Measurements from ENCODE around the gene GMPS. TPM values are rescaled to one million over a fixed set of nuclear protein-coding genes. Genes with fewer than 3 reads are reported as not detected.
"Not testable (repeated sequence)": the region's sequence is repeated elsewhere in the genome, so short reads cannot be mapped to it uniquely, and the experiment has no call there.

Gene GMPS
- total RNA-seq, 2 donors from 2014 or later, result 126 to 147 TPM

GRCh38 chr3:155961044-155961443 lies 90.6 kb downstream of the GMPS start:
- not testable (repeated sequence) for H3K4me3 Mint-ChIP-seq; H3K4me1 Mint-ChIP-seq (ENCODE audit: low read depth); ATAC-seq (replicated peaks in 1 of 2); H3K27me3 Mint-ChIP-seq (ENCODE audit: low read depth); DNase-seq; H3K27ac Mint-ChIP-seq; H3K36me3 Mint-ChIP-seq (ENCODE audit: insufficient read depth in 2 of 2); H3K9me3 Mint-ChIP-seq

DNA sequence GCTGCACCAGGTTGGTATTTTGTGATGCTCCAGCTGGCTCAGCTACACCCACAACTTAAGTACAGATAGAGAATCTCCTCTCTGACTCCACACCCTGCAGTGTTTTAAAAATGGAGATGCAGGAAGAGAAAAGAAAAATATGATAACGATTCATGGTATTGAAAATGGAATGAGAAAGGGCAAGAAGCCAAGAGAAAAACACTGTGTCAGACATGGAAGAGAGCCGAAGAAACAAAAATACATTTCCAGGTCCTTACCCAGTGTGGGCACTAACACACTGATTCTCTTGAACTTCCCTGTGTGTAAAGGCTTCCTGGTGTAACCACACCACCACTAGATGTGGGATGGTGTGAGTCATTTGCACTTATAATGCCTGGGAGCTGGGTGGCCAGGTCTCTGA lies 93.1 kb downstream of the GMPS start:
- Mint-ChIP-seq H3K9me3 (peaks cover 2 to 4% of the 10 kb centered on the region in 2 donors), H3K27ac (no peak overlapping the region), H3K4me1 (ENCODE audit: low read depth) (no peaks in the 10 kb centered on the region), H3K4me3 (no peak overlapping the region), H3K27me3 (ENCODE audit: low read depth) (no peaks in the 10 kb centered on the region), H3K36me3 (ENCODE audit: insufficient read depth in 2 of 2) (no peaks in the 10 kb centered on the region)
- DNase-seq, result no peak
- no peak for ATAC-seq (replicated peaks in 1 of 2)

DNA sequence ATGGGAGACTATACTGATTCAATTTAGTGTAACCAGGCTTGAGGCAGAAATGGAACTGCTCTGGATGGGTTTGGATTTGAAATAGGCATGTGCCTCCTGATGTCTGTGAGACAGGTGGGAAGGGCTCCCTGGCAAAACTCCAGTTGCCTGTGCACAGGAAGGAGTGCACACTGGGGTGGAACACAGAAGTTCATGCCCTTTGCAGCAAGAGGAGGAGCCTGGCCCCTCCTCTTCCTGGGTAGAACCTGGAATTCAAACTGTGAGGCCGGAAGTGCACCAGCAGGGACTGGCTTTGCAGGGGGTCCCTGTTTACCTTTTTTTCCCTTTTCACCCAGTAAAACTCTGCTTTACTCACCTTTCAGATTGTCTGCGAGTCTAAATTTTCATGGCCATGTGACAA lies 99.9 kb downstream of the GMPS start:
- DNase-seq (no peak), ATAC-seq (replicated peaks in 1 of 2) (no peak)
- H3K9me3 Mint-ChIP-seq, result peaks cover 2% of the 10 kb centered on the region in 2 donors
- no peaks in the 10 kb centered on the region for H3K36me3 Mint-ChIP-seq (ENCODE audit: insufficient read depth in 2 of 2)
- H3K4me1 Mint-ChIP-seq (ENCODE audit: low read depth), result no peaks in the 10 kb centered on the region
- no peaks in the 10 kb centered on the region for H3K27me3 Mint-ChIP-seq (ENCODE audit: low read depth)
- no peak overlapping the region for H3K4me3 Mint-ChIP-seq
- no peak overlapping the region for H3K27ac Mint-ChIP-seq

GRCh38 chr3:155972885-155973584 lies 102.6 kb downstream of the GMPS start:
- DNase-seq, result no peak
- ATAC-seq (replicated peaks in 1 of 2), result no peak
- no peaks in the 10 kb centered on the region for H3K9me3 Mint-ChIP-seq
- no peak overlapping the region for H3K27ac Mint-ChIP-seq
- H3K27me3 Mint-ChIP-seq (ENCODE audit: low read depth), result no peaks in the 10 kb centered on the region
- H3K4me1 Mint-ChIP-seq (ENCODE audit: low read depth), result no peaks in the 10 kb centered on the region
- no peaks in the 10 kb centered on the region for H3K36me3 Mint-ChIP-seq (ENCODE audit: insufficient read depth in 2 of 2)
- H3K4me3 Mint-ChIP-seq, result no peak overlapping the region

DNA sequence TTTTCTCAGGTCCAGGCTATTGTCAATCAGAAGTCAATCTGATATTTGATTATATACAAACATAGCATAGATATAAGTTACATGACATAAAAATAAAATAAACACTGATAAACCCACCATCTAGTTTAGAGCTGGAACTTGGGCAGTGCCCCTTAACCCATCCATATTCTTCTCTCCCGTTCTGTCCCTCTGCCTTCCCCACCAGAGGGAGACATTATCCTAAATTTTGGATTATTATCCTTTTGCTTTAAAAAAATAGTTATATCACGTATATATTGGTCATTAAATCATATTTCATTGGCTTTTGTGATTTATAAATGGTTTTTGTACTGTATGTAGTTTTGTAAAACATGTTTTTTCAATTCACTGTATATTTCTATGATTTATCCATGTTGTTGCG lies 107.9 kb downstream of the GMPS start:
- H3K9me3 Mint-ChIP-seq, result no peaks in the 10 kb centered on the region
- H3K36me3 Mint-ChIP-seq (ENCODE audit: insufficient read depth in 2 of 2), result no peaks in the 10 kb centered on the region
- no peak overlapping the region for H3K4me3 Mint-ChIP-seq
- no peak overlapping the region for H3K27ac Mint-ChIP-seq
- ATAC-seq (replicated peaks in 1 of 2), result no peak
- no peak for DNase-seq
- H3K27me3 Mint-ChIP-seq (ENCODE audit: low read depth), result no peaks in the 10 kb centered on the region
- no peaks in the 10 kb centered on the region for H3K4me1 Mint-ChIP-seq (ENCODE audit: low read depth)

GRCh38 chr3:155979746-155980145 lies 109.3 kb downstream of the GMPS start:
- no peak for ATAC-seq (replicated peaks in 1 of 2)
- Mint-ChIP-seq H3K4me1 (ENCODE audit: low read depth) (no peaks in the 10 kb centered on the region), H3K9me3 (no peaks in the 10 kb centered on the region), H3K27me3 (ENCODE audit: low read depth) (no peaks in the 10 kb centered on the region), H3K4me3 (no peak overlapping the region), H3K27ac (no peak overlapping the region), H3K36me3 (ENCODE audit: insufficient read depth in 2 of 2) (no peaks in the 10 kb centered on the region)
- DNase-seq, result no peak

GRCh38 chr3:155981669-155982068 lies 111.2 kb downstream of the GMPS start:
- H3K4me3 Mint-ChIP-seq, result no peak overlapping the region
- H3K27me3 Mint-ChIP-seq (ENCODE audit: low read depth), result no peaks in the 10 kb centered on the region
- no peak overlapping the region for H3K27ac Mint-ChIP-seq
- ATAC-seq (replicated peaks in 1 of 2) (no peak), DNase-seq (no peak)
- no peaks in the 10 kb centered on the region for H3K36me3 Mint-ChIP-seq (ENCODE audit: insufficient read depth in 2 of 2)
- no peaks in the 10 kb centered on the region for H3K4me1 Mint-ChIP-seq (ENCODE audit: low read depth)
- no peaks in the 10 kb centered on the region for H3K9me3 Mint-ChIP-seq

DNA sequence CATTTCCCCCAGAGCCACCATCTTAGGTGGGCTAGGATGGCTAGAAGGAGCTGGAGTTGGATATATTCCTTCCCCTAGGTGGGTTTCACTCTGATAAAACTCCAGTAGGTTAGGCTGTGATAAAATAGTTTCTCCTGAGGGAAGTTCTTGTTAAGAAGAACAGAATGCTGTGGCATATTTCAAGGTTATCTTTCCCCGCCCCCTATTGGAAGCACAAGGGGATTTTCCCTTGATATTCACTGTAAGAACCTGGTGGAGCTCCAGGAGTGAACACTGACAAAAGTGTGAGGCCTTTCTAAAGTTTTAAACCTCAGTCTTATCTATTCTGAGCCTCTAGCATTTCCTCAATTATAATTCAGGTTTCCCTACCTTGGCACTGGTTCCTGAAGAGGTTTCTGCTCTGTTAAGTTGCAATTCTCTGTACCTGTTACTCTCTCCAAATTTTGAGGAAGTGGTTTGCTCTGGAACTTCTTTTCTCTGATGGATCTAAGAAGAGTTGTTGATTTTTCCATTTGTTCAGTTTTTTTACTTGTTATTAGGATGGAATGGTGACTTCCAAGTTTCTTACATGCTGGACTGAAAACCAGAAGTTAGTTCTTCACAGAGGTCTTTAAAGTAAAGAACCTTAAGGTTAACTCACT lies 113.5 kb downstream of the GMPS start:
- H3K4me1 Mint-ChIP-seq (ENCODE audit: low read depth), result no peaks in the 10 kb centered on the region
- no peaks in the 10 kb centered on the region for H3K27me3 Mint-ChIP-seq (ENCODE audit: low read depth)
- no peak overlapping the region for H3K4me3 Mint-ChIP-seq
- no peaks in the 10 kb centered on the region for H3K9me3 Mint-ChIP-seq
- no peaks in the 10 kb centered on the region for H3K36me3 Mint-ChIP-seq (ENCODE audit: insufficient read depth in 2 of 2)
- H3K27ac Mint-ChIP-seq, result no peak overlapping the region
- DNase-seq (no peak), ATAC-seq (replicated peaks in 1 of 2) (no peak)

DNA sequence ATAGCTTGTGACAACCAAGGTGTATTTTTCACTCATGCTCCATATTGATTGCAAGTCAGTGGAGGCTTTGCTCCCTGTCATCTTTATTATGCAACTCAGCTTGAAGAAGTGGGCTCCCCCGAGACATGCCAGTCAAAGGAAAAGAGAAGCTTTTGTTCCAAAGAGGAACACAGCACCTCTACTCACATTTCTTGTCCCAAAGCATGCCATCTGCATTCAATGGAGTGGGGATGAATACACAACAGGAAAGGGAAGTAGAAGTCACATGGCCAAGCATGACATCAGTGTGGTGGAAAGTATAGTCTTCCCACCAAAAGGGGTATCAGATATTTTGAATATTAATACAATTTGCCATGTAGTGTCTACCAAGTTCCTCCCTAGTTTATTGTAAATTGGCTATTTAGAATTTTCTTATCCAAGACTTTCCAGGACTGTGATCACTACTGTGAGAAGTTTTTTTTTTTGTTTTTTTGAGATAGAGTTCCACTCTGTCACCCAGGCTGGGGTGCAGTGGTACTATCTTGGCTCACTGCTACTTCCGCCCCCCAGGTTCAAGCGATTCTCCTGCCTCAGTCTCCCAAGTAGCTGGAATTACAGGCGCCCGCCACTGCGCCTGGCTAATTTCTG lies 114.5 kb downstream of the GMPS start:
- Mint-ChIP-seq H3K27ac (no peak overlapping the region), H3K4me3 (no peak overlapping the region), H3K36me3 (ENCODE audit: insufficient read depth in 2 of 2) (no peaks in the 10 kb centered on the region), H3K4me1 (ENCODE audit: low read depth) (no peaks in the 10 kb centered on the region), H3K27me3 (ENCODE audit: low read depth) (no peaks in the 10 kb centered on the region), H3K9me3 (no peaks in the 10 kb centered on the region)
- DNase-seq, result no peak
- no peak for ATAC-seq (replicated peaks in 1 of 2)

- no peaks in the 10 kb centered on the region for H3K9me3 Mint-ChIP-seq
- H3K4me1 Mint-ChIP-seq (ENCODE audit: low read depth), result no peaks in the 10 kb centered on the region
- DNase-seq (no peak), ATAC-seq (replicated peaks in 1 of 2) (no peak)
- H3K27ac Mint-ChIP-seq, result no peak overlapping the region
- H3K4me3 Mint-ChIP-seq, result no peak overlapping the region
- H3K36me3 Mint-ChIP-seq (ENCODE audit: insufficient read depth in 2 of 2), result no peaks in the 10 kb centered on the region
- no peaks in the 10 kb centered on the region for H3K27me3 Mint-ChIP-seq (ENCODE audit: low read depth)
Measured at GRCh38 chr3:155989536-155989935, 119.1 kb downstream of the GMPS start.

- Mint-ChIP-seq H3K36me3 (ENCODE audit: insufficient read depth in 2 of 2) (no peaks in the 10 kb centered on the region), H3K27me3 (ENCODE audit: low read depth) (no peaks in the 10 kb centered on the region), H3K9me3 (no peaks in the 10 kb centered on the region), H3K27ac (no peak overlapping the region), H3K4me3 (no peak overlapping the region), H3K4me1 (ENCODE audit: low read depth) (no peaks in the 10 kb centered on the region)
- no peak for DNase-seq
- no peak for ATAC-seq (replicated peaks in 1 of 2)
Measured at GRCh38 chr3:155991212-155991611, 120.8 kb downstream of the GMPS start.

DNA sequence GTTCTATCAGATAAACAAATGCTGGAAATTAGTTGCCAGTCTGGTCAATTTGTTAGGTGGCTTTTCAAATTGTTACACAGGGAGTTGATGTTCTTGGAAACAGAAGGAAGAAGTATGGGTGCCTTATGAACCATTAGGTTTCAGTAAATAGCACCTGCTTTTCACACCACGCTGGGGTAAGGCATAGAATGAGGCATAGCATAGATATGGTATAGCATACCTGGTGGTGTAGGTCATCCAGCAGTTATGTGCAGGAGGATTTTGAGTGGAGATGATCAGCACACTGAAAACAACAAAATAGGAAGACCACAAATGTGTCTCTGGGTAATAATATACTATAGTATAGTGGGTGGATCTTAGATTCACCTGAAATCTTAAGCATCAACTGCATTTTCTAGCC lies 121.4 kb downstream of the GMPS start:
- H3K4me1 Mint-ChIP-seq (ENCODE audit: low read depth), result no peaks in the 10 kb centered on the region
- ATAC-seq (replicated peaks in 1 of 2), result no peak

More for the DNA sequence above, 121.4 kb downstream of the GMPS start:
- Mint-ChIP-seq H3K36me3 (ENCODE audit: insufficient read depth in 2 of 2) (no peaks in the 10 kb centered on the region), H3K9me3 (no peaks in the 10 kb centered on the region), H3K4me3 (no peak overlapping the region), H3K27me3 (ENCODE audit: low read depth) (no peaks in the 10 kb centered on the region), H3K27ac (no peak overlapping the region)
- no peak for DNase-seq
